GM21529 (cell line): Measurements from ENCODE around the gene SLC35D3.
A peak's percentile ranks its signal among the peaks of the same experiment; 100 is the strongest.
"Not testable (repeated sequence)": the region's sequence is repeated elsewhere in the genome, so short reads cannot be mapped to it uniquely, and the experiment has no call there.

ENCODE experiments used
- ATAC-seq: cut with Tn5 transposase; IDR thresholded peaks from one replicate; pipeline ENCODE4 v1.9.1; 2021; ENCODE audit not compliant: unreplicated experiment

The SLC35D3 gene

DNA sequence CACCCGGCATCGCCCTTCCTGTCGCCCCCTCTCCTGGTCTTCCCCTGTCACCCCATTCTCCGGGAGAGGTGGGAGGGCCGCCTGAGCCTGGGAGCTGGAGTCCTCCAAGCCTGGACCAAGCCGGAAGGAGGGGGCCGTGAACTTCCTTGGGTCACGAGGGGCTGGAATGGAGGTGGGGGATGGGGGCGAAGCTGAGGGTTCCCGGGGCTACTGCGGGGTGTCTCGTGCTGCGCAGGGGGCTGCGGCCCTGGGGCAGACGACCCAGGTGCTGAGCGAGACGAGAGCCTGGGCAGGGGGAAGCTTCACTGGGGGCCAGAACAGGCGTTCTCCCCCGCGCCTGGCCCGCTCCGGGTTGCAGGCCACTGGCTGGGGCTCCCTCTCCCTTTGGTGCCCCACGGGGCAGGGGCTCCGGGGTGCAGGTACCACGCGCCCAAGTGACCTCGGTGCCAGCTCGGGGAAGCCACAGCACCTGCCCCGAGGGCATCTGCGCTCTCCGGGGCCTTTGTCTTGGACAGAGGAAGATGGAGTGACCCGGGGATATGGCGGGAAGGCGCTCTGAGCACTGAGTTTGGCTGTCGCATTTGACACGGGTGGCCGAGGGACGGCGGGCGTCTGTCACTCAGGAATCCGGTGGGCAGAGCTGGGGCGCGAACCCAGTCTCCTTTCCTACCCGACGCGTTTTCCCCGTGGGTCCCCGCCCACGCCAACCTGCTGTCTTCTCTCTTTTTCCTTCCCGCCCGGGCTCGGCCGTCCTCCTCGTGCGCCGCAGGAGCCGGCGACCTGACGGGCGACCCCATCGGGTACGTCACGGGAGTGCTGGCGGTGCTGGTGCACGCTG lies 1.2 kb downstream of the SLC35D3 start:
- no peak for ATAC-seq

DNA sequence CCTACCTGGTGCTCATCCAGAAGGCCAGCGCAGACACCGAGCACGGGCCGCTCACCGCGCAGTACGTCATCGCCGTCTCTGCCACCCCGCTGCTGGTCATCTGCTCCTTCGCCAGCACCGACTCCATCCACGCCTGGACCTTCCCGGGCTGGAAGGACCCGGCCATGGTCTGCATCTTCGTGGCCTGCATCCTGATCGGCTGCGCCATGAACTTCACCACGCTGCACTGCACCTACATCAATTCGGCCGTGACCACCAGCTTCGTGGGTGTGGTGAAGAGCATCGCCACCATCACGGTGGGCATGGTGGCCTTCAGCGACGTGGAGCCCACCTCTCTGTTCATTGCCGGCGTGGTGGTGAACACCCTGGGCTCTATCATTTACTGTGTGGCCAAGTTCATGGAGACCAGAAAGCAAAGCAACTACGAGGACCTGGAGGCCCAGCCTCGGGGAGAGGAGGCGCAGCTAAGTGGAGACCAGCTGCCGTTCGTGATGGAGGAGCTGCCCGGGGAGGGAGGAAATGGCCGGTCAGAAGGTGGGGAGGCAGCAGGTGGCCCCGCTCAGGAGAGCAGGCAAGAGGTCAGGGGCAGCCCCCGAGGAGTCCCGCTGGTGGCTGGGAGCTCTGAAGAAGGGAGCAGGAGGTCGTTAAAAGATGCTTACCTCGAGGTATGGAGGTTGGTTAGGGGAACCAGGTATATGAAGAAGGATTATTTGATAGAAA lies 2.0 kb downstream of the SLC35D3 start:
- no peak for ATAC-seq

DNA sequence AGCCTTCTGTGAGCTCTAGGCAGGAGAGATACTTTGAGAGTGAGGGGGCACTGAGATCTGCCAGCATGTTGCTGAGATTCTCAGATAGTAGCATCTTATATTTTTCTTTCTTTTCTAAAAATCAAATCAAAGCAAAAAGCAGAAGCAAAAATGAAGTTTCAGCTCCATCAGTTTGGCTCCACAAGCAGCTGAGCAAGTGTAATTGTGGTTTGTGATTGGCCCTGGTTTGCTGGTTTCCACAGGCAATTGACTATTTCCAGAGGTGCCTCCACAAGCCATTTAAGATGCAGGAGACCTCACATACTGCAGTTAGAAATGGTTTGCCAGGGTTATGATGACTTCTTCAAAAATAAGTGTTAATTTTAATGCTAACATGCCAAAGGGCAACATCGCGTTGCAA lies 4.3 kb downstream of the SLC35D3 start:
- ATAC-seq: no peak

DNA sequence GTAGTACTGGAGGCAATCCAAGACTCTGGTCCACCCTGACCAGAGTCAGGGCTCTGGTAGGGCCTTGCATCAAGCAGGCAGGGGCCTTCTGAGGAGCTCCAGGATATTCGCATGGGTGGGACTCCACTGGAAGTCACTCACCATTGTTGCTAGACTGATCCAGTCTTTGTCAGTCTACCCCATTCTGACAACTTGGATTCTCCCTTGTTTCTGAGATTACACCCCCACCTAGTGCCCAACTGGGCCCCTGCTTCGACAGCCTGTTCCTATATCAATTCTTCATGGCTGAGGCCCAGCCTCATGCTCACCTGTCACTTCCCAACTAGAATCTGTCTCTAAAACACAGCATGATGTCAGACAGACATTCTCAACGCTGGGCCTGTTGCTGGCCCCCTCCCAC lies 5.2 kb downstream of the SLC35D3 start:
- ATAC-seq: no peak

DNA sequence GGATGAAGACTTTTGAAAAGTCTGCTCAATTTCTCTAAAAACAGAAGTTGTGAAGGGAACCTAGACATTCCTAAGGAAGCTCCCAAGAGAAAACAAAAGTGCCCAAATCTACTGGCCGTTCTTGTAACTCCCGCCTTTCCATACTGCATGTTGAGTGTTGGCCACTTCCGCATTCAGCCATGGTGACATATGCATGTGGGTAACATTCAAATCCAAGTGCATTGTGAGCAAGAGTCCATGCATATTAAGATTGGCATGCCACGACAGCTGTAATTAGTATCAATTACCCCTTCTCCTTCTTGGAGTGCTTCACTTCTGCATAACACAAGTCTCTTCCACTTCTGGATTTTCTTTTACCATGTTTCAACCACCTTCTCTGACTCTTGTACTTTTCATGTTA lies 8.4 kb downstream of the SLC35D3 start:
- ATAC-seq: no peak

DNA sequence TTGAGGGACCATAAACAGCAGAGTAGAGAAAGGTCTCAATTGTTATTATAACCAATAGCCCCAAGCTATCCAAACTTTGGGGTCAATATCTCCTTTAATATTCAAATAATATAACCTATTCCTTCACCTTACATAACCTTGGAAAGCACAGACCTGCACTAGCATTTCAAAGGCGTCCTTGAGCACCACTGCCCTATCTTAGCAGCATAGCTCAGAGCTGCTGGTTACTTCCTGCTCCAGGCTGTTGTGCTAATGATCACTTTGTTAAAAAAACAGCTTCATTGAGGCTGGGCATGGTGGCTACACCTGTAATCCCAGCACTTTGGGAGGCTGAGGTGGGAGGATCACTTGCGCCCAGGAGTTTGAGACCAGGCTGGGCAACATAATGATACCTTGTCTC lies 10.5 kb downstream of the SLC35D3 start:
- no peak for ATAC-seq

DNA sequence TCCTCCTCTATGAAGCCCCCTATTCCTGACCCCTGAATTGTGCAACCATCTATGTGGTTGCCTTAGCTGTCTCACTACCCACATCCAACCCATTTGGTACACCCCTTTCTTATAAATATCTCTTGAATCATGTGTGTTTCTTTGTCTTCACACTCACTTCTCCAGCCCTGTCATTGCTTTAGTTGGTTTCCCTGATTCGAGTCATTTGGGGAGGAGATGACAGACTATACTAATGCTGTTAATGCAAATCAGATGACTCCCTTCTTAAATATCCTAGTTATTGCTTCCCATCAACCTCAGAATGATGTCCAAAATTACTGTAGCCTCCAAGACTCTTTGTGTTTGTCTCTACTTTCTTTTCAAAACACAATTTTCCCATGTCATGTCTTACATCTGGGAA lies 23.0 kb downstream of the SLC35D3 start:
- ATAC-seq: no peak

DNA sequence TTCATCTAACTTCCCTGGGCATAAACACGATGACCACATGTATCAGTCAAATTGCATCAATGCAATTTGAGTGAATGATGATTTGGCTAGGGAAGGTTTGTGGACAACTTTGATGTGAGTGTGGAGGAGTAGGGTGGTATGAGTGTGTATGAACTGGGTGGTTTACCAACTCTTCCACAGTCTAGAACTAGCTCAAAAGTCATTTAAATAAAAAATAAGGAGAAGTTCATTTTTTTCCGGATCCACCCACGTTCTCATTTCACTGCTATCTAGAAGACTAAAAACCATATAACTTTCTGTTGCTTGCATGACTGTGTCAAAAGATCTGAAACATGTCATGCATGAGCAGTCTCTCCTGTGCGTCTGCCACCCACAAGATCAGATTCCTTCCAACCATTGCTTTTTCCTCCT lies 23.6 kb downstream of the SLC35D3 start:
- ATAC-seq: peak; percentile 52

DNA sequence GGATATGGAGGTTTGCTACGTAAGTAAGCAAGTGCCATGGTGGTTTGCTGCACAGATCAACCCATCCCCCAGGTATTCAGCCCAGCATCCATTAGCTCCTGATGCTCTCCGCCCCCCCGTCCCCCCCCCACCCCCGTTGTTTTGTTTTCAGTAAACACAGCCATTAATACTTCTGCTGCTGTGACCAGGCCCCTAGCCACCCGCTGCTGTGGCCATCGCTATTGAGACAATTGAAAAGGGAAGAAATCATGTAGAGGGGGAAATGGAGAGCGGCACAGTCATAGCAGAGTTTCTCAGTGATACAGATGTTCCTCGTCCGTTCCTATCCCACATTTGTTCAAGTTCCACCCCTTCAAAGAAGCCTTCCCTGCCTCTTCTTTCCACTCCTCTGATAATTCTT lies 24.9 kb downstream of the SLC35D3 start:
- ATAC-seq: no peak

DNA sequence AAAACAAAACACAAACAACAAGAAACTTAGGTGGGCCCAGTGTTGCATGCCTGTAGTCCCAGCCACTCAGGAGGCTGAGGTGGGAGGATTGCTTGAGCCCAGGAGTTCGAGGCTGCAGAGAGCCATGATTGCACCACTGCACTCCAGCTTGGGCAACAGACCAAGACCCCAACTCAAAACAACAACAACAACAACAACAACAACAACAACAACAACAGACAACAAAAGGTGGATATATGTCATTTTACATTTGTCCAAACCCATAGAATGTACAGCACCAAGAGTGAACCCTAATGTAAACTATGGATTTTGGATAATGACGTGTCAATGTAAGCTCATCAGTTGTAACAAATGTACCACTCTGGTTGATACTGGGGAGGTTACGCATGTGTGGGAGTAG lies 27.9 kb downstream of the SLC35D3 start:
- not testable (repeated sequence) for ATAC-seq

DNA sequence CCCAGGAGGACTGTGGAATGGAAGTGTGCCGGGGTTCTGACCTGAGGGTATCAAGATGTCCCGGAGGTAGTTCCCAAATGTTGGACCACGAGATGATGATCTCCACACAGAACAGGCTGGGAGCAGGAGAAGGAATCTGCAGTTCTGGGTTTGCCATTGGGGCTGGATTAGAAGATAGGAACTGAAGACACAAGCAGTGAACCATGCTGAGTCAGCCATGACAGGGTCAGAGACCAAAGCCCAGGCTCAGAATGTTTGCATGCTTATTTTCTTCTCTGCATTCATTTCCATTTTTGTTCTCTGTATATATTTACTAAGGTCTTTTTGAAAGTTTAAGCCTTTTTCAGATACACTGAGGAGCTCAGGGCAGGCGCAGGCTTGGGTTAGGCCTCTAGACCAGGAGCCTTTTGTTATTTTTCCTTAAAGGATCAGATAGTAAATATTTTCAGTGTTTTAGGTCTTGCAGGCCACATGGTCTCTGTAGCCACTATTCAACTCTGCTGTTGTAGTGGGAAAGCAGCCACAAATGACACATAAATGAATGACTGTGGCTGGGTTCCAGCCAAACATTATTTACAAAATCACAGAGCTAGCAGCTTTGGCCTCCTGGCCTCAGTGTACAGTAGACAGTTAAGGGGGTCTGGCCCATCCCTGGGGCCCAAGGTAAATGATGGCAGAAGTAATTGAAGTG lies 28.5 kb downstream of the SLC35D3 start:
- no peak for ATAC-seq

DNA sequence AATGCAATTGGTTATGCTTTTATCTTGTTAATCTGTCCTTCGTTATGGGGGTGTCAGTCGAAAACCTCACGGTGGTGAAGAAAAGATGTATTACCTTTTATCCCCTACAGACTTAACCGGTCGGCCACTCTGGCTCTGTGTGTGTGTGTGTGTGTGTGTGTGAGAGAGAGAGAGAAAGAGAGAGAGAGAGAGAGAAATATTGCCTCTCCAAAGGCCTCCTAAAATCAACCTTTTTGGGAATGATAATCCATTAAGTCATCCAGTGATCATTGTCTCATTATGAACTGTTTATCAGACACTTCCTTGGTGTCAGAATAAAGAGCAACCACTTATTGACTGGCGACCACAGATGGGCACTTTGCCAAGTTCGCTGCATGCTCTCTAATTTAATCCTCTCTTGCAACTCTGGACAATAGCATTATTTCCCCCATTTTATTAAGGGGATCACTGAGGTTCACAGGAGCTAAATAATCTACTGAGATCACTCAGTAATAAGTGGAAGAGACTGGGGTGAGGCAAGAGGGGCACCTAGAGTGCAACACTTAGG lies 30.7 kb downstream of the SLC35D3 start:
- ATAC-seq: no peak

DNA sequence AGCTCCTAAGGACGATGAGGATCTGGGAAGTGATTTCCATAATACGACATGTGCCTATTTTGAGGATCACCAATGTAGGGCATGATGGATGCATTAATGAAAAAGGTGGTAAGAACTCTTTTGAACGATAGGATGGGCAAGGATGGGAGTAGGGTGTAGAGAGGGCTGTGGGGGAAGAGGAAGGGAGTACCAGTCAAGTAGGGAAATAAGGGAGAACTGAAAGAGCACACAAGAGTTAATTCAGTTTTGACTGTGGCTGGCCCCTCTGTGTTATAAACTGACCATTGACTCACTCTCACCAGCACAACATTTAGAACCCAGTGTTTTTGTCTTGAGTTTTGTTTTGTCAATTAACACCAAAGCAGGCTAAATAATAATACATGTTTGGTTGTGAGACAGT lies 33.0 kb downstream of the SLC35D3 start:
- ATAC-seq: no peak

DNA sequence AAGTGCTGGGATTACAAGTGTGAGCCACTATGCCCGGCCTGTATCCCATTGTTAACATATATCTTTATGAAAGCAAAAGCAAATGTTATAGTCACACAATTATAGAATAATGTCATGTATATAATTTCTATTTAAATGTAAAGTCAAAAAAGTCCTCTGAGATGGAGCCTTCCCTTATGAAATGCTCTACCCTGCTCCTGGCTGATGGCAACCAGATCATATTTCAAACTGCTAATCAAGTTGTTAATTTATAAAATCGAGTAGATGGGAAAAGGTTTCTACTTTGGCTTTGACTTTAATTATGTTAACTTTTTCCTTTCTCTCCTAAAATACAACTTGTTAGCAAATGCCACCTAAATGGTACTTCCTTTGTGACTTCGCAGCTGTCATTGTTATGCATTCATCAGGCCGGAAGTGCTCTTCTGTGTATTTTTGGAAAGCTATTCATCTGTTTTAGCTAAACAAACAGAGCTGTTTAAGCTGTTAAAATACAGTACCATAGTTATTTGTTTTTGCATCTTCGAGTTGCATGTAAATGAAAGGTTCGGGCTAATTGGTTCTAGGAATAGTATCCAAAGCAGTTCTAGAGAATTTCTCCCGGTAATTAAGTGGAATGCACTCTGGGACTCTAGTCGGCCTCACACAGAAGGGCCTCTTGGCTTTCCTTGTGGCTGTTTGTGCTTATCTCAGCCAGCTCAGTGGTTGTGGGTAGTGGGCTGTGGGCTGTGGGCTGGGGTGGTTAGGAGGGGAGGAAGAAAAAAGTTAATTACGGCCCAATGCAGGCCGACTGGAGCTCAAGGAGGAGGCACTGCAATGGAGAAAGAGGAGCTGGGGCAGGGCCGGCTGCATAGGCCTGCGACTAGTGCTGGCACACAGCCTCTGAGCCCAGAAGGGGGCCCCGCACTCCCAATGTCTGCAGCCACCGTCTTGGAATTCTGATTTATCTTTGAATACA lies 34.8 kb downstream of the SLC35D3 start:
- ATAC-seq: no peak

DNA sequence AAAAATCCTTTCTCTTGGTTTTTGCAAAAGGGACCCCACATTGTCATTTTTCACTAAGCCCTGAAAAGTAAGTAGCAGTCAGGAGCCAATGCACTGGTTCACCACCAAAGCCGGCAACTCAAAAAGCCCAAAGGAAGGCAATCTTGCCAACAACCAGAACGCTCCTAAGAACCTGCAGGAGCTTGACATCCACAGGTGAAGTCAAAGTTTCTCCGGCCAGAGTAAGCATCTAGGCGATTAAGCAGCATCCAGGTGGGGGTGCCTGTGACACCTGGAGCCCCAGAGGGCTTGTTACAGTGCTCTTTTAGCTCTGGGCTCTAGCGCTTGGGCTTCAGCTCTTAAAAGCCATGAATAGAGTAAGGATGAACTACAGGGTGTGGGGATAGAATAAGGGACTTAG lies 36.1 kb downstream of the SLC35D3 start:
- no peak for ATAC-seq

DNA sequence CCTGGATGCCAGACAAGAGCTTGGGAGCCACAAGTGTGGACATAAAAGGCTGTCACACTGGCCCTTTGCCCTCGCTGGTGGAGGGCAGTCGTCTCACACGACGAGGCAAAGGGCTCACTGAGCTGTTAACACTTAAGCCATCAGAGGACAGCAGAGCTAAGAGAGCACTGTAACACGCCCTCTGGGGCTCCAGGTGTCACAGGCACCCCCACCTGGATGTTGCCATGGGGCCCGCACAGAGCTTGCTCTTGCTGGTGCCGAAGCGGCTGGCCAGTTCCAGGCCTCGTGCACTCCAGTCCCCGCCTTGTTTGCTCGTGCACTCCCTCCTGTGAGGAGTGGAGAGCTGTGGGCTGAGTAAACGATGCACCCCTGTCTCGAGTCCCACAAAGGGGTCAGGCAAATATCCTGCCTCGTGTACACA lies 37.4 kb downstream of the SLC35D3 start:
- ATAC-seq: no peak

DNA sequence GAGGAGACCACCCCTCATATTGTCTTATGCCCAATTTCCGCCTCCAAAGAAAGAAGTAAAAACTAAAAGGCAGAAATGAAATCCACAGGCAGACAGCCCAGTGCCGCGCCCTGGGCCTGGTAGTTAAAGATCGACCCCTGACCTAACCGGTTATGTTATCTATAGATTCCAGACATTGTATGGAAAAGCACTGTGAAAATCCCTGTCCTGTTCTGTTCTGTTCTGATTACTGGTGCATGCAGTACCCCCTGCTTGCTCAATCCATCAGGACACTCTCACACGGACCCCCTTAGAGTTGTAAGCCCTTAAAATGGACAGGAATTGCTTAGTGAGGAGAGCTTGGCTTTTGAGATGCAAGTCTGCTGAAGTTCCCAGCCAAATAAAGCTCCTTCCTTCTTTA lies 37.8 kb downstream of the SLC35D3 start:
- not testable (repeated sequence) for ATAC-seq

DNA sequence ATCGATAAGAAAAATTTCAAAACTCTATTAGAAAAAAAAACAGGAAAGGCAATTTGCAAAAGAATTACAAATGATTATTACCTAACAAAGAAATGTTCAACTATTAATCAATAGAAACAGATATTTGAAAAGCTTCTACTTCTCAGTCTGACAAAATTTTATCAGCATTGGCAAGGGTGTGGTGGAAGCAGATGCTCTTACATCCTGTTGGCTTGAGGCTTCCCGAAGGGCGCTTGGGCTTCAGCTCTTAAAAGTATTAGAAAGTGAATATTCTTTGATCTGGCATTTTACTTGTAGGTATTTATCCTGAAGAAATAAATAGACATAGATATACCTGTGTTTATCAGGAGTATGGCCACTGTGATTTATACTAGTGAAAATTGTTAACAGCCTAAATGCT lies 38.7 kb downstream of the SLC35D3 start:
- no peak for ATAC-seq

DNA sequence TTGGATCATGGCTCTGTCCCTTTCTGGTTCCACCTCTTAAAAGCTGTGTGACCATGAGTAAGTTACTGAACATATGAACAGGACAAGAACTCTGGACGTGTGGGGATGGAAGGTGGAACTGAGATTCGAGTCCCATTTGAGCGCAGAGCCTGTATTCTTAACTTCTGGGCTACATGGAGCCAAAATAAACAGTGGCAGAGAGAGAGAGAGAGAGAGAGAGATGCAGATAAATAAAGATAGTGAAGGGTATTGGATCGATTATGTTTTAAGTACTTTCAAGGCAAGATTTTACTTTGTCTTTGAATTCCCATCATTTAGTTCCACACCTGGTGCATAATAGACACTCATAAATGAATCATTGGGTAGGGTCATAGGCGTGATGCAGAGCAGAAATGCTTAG lies 39.7 kb downstream of the SLC35D3 start:
- ATAC-seq: no peak

DNA sequence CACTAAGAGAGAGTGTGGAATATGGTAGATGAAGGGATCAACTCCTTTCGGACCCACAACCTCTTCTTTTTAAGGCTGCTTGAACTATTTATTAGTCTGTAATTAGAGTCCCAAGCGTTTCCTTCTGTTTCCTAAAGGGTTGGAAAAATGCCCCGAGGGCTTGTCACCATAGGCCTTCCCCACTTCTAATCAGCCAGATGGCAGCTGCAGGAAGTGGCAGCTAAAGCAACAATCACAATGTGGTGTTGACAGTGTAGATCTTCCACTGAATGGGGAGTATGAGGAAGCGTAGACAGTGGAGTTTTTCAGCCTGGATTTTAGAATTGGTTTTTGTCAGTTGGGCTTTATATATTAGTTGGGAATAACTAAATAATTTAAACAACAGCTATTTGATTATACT lies 40.6 kb downstream of the SLC35D3 start:
- no peak for ATAC-seq
